Measurements from ENCODE around the gene CBLB.

- TF ChIP-seq POLR2A (IDR thresholded peaks at IDR 0.05) = no peak
- TF ChIP-seq, protein P1, sequence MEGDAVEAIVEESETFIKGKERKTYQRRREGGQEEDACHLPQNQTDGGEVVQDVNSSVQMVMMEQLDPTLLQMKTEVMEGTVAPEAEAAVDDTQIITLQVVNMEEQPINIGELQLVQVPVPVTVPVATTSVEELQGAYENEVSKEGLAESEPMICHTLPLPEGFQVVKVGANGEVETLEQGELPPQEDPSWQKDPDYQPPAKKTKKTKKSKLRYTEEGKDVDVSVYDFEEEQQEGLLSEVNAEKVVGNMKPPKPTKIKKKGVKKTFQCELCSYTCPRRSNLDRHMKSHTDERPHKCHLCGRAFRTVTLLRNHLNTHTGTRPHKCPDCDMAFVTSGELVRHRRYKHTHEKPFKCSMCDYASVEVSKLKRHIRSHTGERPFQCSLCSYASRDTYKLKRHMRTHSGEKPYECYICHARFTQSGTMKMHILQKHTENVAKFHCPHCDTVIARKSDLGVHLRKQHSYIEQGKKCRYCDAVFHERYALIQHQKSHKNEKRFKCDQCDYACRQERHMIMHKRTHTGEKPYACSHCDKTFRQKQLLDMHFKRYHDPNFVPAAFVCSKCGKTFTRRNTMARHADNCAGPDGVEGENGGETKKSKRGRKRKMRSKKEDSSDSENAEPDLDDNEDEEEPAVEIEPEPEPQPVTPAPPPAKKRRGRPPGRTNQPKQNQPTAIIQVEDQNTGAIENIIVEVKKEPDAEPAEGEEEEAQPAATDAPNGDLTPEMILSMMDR (IDR thresholded peaks at IDR 0.05) = no peak
These were observed 426 bp downstream of the CBLB start for GRCh38 chr3:105868431-105868741.

Measured in prostate gland (tissue), 2 donors.